PC-3 (cell line): Measurements from ENCODE around the gene TMIE. TPM values are rescaled to one million over a fixed set of nuclear protein-coding genes. Genes with fewer than 3 reads are reported as not detected.

Experiments
- ATAC-seq: fragments of 200-7000 bp; cut with Tn5 transposase; 2 replicates; pipeline ENCODE4 v1.9.1; 2020; ENCODE audit warnings: mild to moderate bottlenecking, moderate library complexity
- BruUV-seq: library from RNA; stranded (reverse); fragments of 400-500 nt; replicated peaks from 2 replicates; lab custom pipeline; 2021; lab: Mats Ljungman, UMichigan
- CTCF ChIA-PET: fragments of 300-600 bp; sonication (Branson Sonifier 250); formaldehyde crosslinking; loops from one replicate; lab custom pipeline; 2022; ENCODE audit warnings: antibody characterized with exemption; lab: Charles Lee
- POLR2A ChIA-PET: fragments of 300-600 bp; sonication (Branson Sonifier 250); formaldehyde crosslinking; loops from one replicate; lab custom pipeline; 2022; ENCODE audit warnings: antibody characterized with exemption; ENCODE audit not compliant: unreplicated experiment; lab: Charles Lee
- DNase-seq: peaks from one replicate; pipeline ENCODE4 v3.0.0-alpha.2; 2015
- H2AFZ ChIP-seq: fragments of 300-600 bp; sonication (generic); 2 replicates; pipeline ENCODE4 v1.6.0; 2016; ENCODE audit warnings: antibody characterized with exemption, low read length
- H3F3A ChIP-seq: fragments of 300-600 bp; sonication (generic); one replicate; pipeline ENCODE4 v1.6.0; 2017; ENCODE audit warnings: antibody characterized with exemption, low read length, control low read depth, mild to moderate bottlenecking; ENCODE audit not compliant: unreplicated experiment
- H3K27ac ChIP-seq: fragments of 300-600 bp; sonication (generic); 2 replicates; pipeline ENCODE4 v1.5.1; 2016; ENCODE audit warnings: mild to moderate bottlenecking, low read length
- H3K27me3 ChIP-seq: fragments of 300-600 bp; sonication (generic); 2 replicates; pipeline ENCODE4 v1.6.1; 2016; ENCODE audit warnings: low read length, mixed read lengths
- H3K36me3 ChIP-seq: fragments of 300-600 bp; sonication (generic); 2 replicates; pipeline ENCODE4 v1.6.1; 2016; ENCODE audit warnings: low read depth, mixed run types, low read length, mixed read lengths
- H3K4me1 ChIP-seq: fragments of 300-600 bp; sonication (generic); 2 replicates; pipeline ENCODE4 v1.5.1; 2016; ENCODE audit warnings: low read length; ENCODE audit not compliant: insufficient read depth
- H3K4me2 ChIP-seq: fragments of 300-600 bp; sonication (generic); 2 replicates; pipeline ENCODE4 v1.6.0; 2016; ENCODE audit warnings: low read length
- H3K4me3 ChIP-seq: fragments of 300-600 bp; sonication (generic); 2 replicates; pipeline ENCODE4 v1.5.1; 2016; ENCODE audit warnings: mild to moderate bottlenecking, low read length, mixed read lengths
- H3K79me2 ChIP-seq: fragments of 300-600 bp; sonication (generic); 2 replicates; pipeline ENCODE4 v1.6.1; 2017; ENCODE audit warnings: low read length, mixed read lengths
- H3K9ac ChIP-seq: fragments of 300-600 bp; sonication (generic); 2 replicates; pipeline ENCODE4 v1.6.0; 2016; ENCODE audit warnings: mild to moderate bottlenecking, low read length
- H3K9me2 ChIP-seq: fragments of 300-600 bp; sonication (generic); replicated peaks from 2 replicates; pipeline ENCODE4 v1.6.1; 2016; ENCODE audit warnings: mixed run types, low read length, mixed read lengths
- H3K9me3 ChIP-seq: fragments of 300-600 bp; sonication (generic); 2 replicates; pipeline ENCODE4 v1.6.1; 2016; ENCODE audit warnings: low read length, mixed read lengths
- H4K20me1 ChIP-seq: fragments of 300-600 bp; sonication (generic); 2 replicates; pipeline ENCODE4 v1.6.1; 2016; ENCODE audit warnings: low read length, mixed read lengths
- EZH2 ChIP-seq: fragments of 300-600 bp; sonication (generic); IDR thresholded peaks from one replicate; pipeline ENCODE4 v1.6.1; 2017; ENCODE audit warnings: antibody characterized with exemption, mild to moderate bottlenecking, low read length; ENCODE audit not compliant: unreplicated experiment
- EZH2phosphoT487 ChIP-seq: fragments of 300-600 bp; sonication (generic); IDR thresholded peaks from 2 replicates; pipeline ENCODE4 v1.6.1; 2018; ENCODE audit warnings: mild to moderate bottlenecking, antibody characterized with exemption, low read length, borderline replicate concordance
- intact Hi-C: fragments of 100-400 bp; cut with micrococcal nuclease; formaldehyde crosslinking; loops from 2 replicates; pipeline ENCODE4 v1.9.0; 2023
- total RNA-seq: library from RNA; depleted of rRNA; stranded (reverse); fragments of >200 nt; gene quantifications from 2 replicates; pipeline ENCODE4 v1.2.3, GENCODE V29; 2014
- TF ChIP-seq, protein P1 (sequence below): fragments of 300-600 bp; sonication (generic); conservative IDR thresholded peaks from 2 replicates; pipeline ENCODE4 v1.5.1; 2017; ENCODE audit warnings: antibody characterized with exemption, low read depth, mild to moderate bottlenecking, low read length

TMIE gene
- total RNA-seq, 1 experiment from 2014 or later, result 0.66 TPM

DNA sequence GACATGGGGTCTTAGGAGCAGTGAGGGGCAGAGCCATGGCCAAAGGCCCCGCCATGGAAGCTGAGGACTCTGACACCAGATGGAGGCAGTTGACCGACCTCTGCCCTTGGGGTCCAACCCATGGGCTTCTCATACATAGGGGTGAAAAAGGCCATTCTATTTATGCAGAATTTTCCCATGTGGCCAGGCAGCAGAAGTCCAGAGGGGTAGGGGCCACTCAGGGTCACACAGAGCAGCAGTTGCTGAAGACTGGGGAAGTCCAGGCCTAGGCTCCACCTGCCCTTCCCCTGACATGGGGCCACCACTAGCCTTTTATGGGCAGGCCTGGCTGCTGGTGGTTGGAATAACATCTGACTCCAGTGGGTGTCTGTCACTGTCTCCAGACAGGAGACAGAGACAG lies 10.1 kb downstream of the TMIE start:
- POLR2A ChIA-PET, result no interaction called here
- no peak overlapping the region for H3K4me3 ChIP-seq
- no peaks in the 10 kb centered on the region for H3K27me3 ChIP-seq
- TF ChIP-seq, protein P1, sequence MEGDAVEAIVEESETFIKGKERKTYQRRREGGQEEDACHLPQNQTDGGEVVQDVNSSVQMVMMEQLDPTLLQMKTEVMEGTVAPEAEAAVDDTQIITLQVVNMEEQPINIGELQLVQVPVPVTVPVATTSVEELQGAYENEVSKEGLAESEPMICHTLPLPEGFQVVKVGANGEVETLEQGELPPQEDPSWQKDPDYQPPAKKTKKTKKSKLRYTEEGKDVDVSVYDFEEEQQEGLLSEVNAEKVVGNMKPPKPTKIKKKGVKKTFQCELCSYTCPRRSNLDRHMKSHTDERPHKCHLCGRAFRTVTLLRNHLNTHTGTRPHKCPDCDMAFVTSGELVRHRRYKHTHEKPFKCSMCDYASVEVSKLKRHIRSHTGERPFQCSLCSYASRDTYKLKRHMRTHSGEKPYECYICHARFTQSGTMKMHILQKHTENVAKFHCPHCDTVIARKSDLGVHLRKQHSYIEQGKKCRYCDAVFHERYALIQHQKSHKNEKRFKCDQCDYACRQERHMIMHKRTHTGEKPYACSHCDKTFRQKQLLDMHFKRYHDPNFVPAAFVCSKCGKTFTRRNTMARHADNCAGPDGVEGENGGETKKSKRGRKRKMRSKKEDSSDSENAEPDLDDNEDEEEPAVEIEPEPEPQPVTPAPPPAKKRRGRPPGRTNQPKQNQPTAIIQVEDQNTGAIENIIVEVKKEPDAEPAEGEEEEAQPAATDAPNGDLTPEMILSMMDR, result no peak
- no peak for TF ChIP-seq EZH2
- H3K27ac ChIP-seq, result no peak overlapping the region
- H3K9ac ChIP-seq, result no peak overlapping the region
- no peaks in the 10 kb centered on the region for H3K9me2 ChIP-seq
- intact Hi-C loops, result no loop called here
- H4K20me1 ChIP-seq, result no peaks in the 10 kb centered on the region
- BruUV-seq, result no TSS peak
- no peaks in the 10 kb centered on the region for H3F3A ChIP-seq
- no peak overlapping the region for H2AFZ ChIP-seq
- CTCF ChIA-PET, result no interaction called here
- DNase-seq (no peak), ATAC-seq (no peak)
- no peaks in the 10 kb centered on the region for H3K79me2 ChIP-seq
- peaks cover 5% of the 10 kb centered on the region for H3K4me1 ChIP-seq
- no peaks in the 10 kb centered on the region for H3K9me3 ChIP-seq
- no peak overlapping the region for H3K4me2 ChIP-seq
- no peaks in the 10 kb centered on the region for H3K36me3 ChIP-seq

DNA sequence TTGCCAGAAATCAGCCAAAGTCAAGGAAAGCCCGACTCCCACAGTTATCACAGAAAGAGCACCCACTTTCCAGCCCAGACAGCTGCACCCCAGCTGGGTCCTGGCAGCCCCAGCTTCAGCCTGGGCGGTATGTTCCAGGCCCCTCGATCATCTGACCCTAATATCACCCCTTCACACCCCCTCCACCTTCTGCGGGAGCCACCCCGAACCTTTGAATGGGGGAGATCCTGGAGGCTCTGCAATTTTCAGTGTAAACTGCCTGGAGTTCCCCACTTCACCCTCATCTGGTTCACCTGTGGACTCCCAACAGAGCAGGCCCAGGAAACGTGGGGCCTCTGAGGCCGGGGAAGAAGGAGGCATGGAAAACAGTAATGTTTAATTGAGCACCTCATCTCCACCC lies 10.6 kb downstream of the TMIE start:
- peaks cover under 1% of the 10 kb centered on the region for H3K4me1 ChIP-seq
- no peaks in the 10 kb centered on the region for H3F3A ChIP-seq
- no peak for DNase-seq
- H3K79me2 ChIP-seq, result no peaks in the 10 kb centered on the region
- H3K27ac ChIP-seq, result no peak overlapping the region
- ATAC-seq, result no peak
- no TSS peak for BruUV-seq
- no peak overlapping the region for H3K4me2 ChIP-seq
- TF ChIP-seq EZH2, result no peak
- no peak for TF ChIP-seq EZH2phosphoT487
- TF ChIP-seq, protein P1, result no peak
- no peaks in the 10 kb centered on the region for H3K9me2 ChIP-seq
- ChIA-PET POLR2A (no interaction called here), CTCF (no interaction called here)
- intact Hi-C loops, result no loop called here
- no peak overlapping the region for H3K9ac ChIP-seq
- no peaks in the 10 kb centered on the region for H3K27me3 ChIP-seq
- no peaks in the 10 kb centered on the region for H3K36me3 ChIP-seq
- H3K9me3 ChIP-seq, result no peaks in the 10 kb centered on the region
- no peak overlapping the region for H2AFZ ChIP-seq
- H3K4me3 ChIP-seq, result no peak overlapping the region
- no peaks in the 10 kb centered on the region for H4K20me1 ChIP-seq

- H3K9ac ChIP-seq, result no peak overlapping the region
- no peaks in the 10 kb centered on the region for H3K27me3 ChIP-seq
- H3K4me1 ChIP-seq, result no peaks in the 10 kb centered on the region
- H3K9me2 ChIP-seq, result no peaks in the 10 kb centered on the region
- CTCF ChIA-PET, result no interaction called here
- DNase-seq (no peak), ATAC-seq (no peak)
- no TSS peak for BruUV-seq
- H3K79me2 ChIP-seq, result no peaks in the 10 kb centered on the region
- H3K36me3 ChIP-seq, result no peaks in the 10 kb centered on the region
- H4K20me1 ChIP-seq, result no peaks in the 10 kb centered on the region
- no peak overlapping the region for H3K27ac ChIP-seq
- no peaks in the 10 kb centered on the region for H3F3A ChIP-seq
- no peak overlapping the region for H3K4me2 ChIP-seq
- no peak overlapping the region for H3K4me3 ChIP-seq
- POLR2A ChIA-PET, result no interaction called here
- intact Hi-C loops, result no loop called here
- H2AFZ ChIP-seq, result no peak overlapping the region
- H3K9me3 ChIP-seq, result no peaks in the 10 kb centered on the region
- TF ChIP-seq EZH2, result no peak
- TF ChIP-seq, protein P1, result no peak
- no peak for TF ChIP-seq EZH2phosphoT487
Measured at GRCh38 chr3:46712191-46713049, 11.2 kb downstream of the TMIE start.
